NCI-H2196 treated with DMSO at 0.1 percent for 48 hours (cell line): ENCODE results near the gene FAM83D.

Experiments
- DNase-seq: peaks from one replicate; lab custom pipeline; 2025; ENCODE audit not compliant: unreplicated experiment; lab: John Stamatoyannopoulos, UW

Gene FAM83D

DNA sequence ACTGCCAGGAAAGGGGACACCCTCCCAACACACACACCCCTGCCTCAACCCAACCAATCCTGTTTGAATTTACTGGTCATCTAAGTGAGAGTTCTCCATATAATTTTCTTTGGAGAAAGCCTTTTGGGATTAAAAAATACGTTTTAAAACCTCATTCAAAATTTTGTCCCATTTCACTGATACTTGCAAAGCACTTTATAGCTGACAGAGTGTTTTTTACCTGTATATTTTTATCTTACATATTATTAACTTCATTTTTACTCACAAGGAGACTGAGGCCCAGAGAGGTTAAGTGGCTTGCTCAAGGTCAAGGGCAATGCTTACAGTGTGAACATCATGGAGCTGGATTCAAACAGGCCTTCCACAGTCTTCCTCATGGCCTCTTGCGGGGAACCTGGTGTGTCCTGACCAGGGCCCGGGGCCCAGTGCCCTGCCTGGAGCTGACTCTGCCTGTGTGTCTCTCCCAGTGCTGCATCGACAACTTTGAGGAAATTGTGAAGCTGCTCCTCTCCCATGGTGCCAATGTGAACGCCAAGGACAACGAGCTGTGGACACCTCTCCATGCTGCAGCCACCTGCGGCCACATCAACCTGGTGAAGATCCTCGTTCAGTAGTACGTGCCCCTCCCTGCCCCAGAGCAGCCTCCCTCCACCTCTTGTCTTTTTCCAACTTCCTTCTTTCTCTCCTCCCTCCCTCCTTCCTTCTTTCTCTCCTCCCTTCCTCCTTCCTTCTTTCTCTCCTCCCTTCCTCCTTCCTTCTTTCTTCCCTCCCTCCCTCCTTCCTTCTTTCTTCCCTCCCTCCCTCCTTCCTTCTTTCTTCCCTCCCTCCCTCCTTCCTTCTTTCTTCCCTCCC lies 30.9 kb upstream of the FAM83D start:
- DNase-seq, result no peak

- no peak for DNase-seq
These were observed 30.1 kb upstream of the FAM83D start for GRCh38 chr20:38896009-38896594.

DNA sequence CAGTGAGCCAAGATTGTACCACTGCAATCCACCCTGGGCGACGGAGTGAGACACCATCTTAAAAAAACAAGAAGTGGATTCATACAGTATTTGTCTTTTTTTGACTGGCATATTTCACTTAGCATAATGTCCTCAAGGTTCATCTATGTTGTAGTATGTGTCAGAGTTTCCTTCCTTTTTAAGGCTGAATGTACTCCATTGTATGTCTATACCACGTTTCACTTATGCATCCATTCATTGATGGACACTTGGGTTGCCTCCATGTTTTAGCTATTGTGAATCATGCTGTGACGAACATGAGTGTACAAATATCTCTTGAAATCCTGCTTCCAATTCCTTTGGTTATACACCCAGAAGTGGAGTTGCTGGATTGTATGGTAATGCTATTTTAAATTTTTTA lies 28.9 kb upstream of the FAM83D start:
- no peak for DNase-seq

- no peak for DNase-seq
These were observed 25.6 kb upstream of the FAM83D start for GRCh38 chr20:38900606-38901005.

- DNase-seq, result no peak
These were observed 23.6 kb upstream of the FAM83D start for GRCh38 chr20:38902601-38903000.

- DNase-seq, result no peak
These were observed 22.9 kb upstream of the FAM83D start for GRCh38 chr20:38903335-38903734.

- DNase-seq, result no peak
These were observed 20.8 kb upstream of the FAM83D start for GRCh38 chr20:38905375-38905774.

- DNase-seq, result no peak
These were observed 18.1 kb upstream of the FAM83D start for GRCh38 chr20:38907918-38908677.

DNA sequence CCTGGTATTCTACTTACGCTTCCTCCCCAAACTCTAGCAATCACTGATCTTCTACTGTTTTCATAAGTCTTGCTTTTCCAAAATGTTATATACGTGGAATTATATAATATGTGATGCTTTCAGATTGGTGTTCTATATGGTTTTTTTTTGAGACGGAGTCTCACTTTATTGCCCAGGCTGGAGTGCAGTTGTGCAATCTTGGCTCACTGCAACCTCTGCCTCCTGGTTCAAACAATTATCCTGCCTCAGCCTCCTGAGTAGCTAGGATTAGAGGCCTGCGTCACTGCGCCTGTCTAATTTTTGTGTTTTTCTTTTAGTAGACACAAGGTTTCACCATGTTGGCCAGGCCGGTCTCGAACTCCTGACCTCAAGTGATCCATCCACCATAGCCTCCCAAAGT lies 10.9 kb upstream of the FAM83D start:
- DNase-seq, result no peak

GRCh38 chr20:38917657-38918056 lies 8.6 kb upstream of the FAM83D start:
- no peak for DNase-seq

GRCh38 chr20:38918172-38918571 lies 8.0 kb upstream of the FAM83D start:
- no peak for DNase-seq

DNA sequence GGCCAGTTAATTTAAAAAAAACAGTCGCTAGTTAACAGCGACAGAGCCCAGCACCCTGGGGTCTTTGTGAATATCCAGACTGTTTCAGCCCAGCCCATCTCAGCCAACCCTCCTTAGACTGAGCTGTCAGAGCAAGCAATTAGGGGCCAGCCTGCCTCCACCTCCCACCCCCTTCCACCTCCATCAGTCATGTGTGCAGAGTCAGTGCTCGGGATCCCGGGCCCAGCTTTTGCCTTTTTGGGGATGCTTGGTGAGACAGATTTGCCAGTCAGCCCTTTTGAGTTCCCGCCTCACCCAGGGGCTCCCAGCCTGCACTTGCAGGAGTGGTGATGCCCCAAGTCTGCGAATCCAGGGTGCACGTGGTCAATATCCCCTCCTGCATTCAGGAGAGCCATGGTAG lies 6.5 kb upstream of the FAM83D start:
- no peak for DNase-seq

- DNase-seq, result no peak
These were observed 5.8 kb upstream of the FAM83D start for GRCh38 chr20:38920411-38920810.

GRCh38 chr20:38920851-38921250 lies 5.4 kb upstream of the FAM83D start:
- DNase-seq, result no peak

DNA sequence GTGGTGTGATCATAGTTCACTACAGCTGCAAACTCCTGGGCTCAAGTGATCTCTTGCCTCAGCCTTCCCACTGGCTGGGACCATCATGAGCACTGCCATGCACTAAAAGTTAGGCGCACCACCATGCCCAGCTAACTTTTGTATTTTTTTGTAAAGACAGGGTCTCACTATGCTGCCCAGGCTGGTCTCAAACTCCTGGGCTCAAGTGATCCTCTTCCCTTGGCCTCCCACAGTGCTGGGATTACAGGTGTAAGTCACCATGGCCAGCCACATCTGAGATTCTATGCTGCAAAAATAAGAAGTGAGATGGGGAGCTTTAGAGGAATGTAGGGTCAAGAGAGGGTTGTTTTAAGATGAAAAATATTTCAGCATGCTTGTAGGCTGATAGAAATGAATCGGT lies 1.5 kb upstream of the FAM83D start:
- no peak for DNase-seq

DNA sequence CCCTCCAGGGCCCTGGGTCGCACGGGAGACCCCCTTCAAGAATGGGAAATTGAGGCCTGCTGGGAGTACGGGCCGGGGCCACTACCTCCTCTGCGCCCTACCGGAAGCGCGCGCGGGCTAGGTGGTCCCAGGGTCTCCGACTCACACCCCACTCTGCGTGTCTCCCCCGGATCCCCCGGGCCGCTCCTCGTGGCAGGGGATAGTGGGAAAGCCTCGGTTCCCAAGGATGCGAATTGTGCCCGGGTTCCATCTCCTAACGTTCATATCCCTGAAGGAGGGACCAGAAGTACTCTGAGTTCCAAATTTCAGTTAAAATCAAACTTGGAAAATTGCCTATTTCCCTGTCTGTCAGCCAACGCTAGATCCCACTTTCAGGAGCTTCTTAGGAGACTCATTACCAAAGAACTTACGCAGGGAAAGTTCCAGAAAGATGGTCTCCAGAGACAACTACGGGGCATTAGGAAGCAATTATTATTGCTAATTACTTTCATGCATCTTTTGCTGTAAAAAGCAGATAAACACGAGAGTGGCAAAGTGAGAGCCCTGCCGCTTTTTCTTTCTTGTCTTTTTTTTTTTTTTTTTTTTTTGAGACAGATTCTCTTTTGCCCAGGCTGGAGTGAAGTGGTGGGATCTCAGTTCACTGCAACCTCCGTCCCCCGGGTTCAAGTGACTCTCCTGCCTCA lies 858 bp downstream of the FAM83D start:
- DNase-seq, result no peak

GRCh38 chr20:38927902-38928578 lies 1.8 kb downstream of the FAM83D start:
- no peak for DNase-seq

DNA sequence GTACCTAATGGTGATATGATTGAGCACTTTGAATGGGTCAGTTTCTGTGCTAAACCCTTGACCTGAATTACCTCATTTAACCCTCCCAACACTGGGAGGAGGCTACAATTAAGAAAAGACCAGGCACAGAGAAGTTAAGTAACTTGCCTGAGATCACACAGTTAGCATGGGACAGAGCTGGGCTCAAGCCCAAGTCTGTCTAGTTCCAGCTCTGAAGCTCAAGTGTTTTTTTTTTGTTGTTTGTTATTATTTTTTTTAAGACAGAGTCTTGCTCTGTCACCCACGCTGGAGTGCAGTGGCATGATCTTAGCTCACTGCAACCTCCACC lies 4.0 kb downstream of the FAM83D start:
- no peak for DNase-seq

DNA sequence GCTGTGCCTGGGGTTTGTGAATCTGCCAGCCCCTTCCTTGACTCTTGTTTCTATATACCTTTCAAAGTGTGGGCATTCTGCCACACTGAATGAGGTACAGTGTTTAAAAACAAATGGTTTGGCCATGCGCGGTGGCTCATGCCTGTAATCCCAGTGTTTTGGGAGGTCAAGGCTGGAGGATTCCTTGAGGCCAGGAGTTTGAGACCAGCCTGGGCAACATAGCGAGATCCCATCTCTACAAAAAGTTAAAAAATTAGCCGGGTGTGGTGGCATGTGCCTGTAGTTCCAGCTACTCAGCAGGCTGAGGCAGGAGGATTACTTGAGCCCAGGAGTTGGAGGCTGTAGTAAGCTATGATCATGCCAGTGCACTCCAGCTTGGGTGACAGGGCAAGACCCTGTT lies 5.8 kb downstream of the FAM83D start:
- DNase-seq, result no peak

GRCh38 chr20:38932457-38933120 lies 6.4 kb downstream of the FAM83D start:
- DNase-seq, result no peak

- DNase-seq, result no peak
These were observed 8.3 kb downstream of the FAM83D start for GRCh38 chr20:38934530-38934929.
